Endodermal cell (in vitro differentiated cells): Measurements from ENCODE around the gene ETFA. TPM values are rescaled to one million over a fixed set of nuclear protein-coding genes. Genes with fewer than 3 reads are reported as not detected.

Experiments used
- DNase-seq: peaks from one replicate; pipeline ENCODE4 v3.0.0-alpha.2; 2017
- H3K27ac ChIP-seq: 2 replicates; pipeline ENCODE4 v1.5.1; 2013; ENCODE audit warnings: mild to moderate bottlenecking, low read depth, low read length, moderate library complexity
- H3K27me3 ChIP-seq: 2 replicates; pipeline ENCODE4 v1.6.1; 2013; ENCODE audit warnings: mild to moderate bottlenecking, low read length, moderate library complexity; ENCODE audit not compliant: insufficient read depth, control insufficient read depth, poor library complexity, severe bottlenecking
- H3K36me3 ChIP-seq: 2 replicates; pipeline ENCODE4 v1.7.0; 2013; ENCODE audit warnings: mild to moderate bottlenecking, low read length, moderate library complexity; ENCODE audit not compliant: control insufficient read depth, insufficient read depth
- H3K4me1 ChIP-seq: one replicate; pipeline ENCODE4 v1.7.0; 2013; ENCODE audit warnings: low read length; ENCODE audit not compliant: control insufficient read depth, insufficient read depth
- H3K4me3 ChIP-seq: 2 replicates; pipeline ENCODE4 v1.5.1; 2013; ENCODE audit warnings: mild to moderate bottlenecking, low read length, moderate library complexity
- H3K9ac ChIP-seq: 2 replicates; pipeline ENCODE4 v1.6.1; 2013; ENCODE audit warnings: mild to moderate bottlenecking, low read length, moderate library complexity; ENCODE audit not compliant: poor library complexity, severe bottlenecking; ENCODE audit errors: extremely low read depth
- H3K9me3 ChIP-seq: 2 replicates; pipeline ENCODE4 v1.6.1; 2013; ENCODE audit warnings: mild to moderate bottlenecking, low read length, moderate library complexity; ENCODE audit not compliant: control insufficient read depth
- H3K27ac Mint-ChIP-seq: 2 replicates; pipeline ENCODE4 v1.8.0; 2020; ENCODE audit warnings: mixed read lengths
- H3K27me3 Mint-ChIP-seq: 2 replicates; pipeline ENCODE4 v1.8.0; 2021; ENCODE audit warnings: mild to moderate bottlenecking, mixed read lengths; ENCODE audit not compliant: insufficient read depth
- H3K36me3 Mint-ChIP-seq: 2 replicates; pipeline ENCODE4 v1.8.0; 2020; ENCODE audit warnings: low read depth, mixed read lengths
- H3K4me1 Mint-ChIP-seq: 2 replicates; pipeline ENCODE4 v1.8.0; 2020; ENCODE audit warnings: mixed read lengths
- H3K4me3 Mint-ChIP-seq: 2 replicates; pipeline ENCODE4 v1.8.0; 2020; ENCODE audit warnings: mild to moderate bottlenecking, moderate library complexity, mixed read lengths
- H3K9me3 Mint-ChIP-seq: 2 replicates; pipeline ENCODE4 v1.8.0; 2020; ENCODE audit warnings: mild to moderate bottlenecking, mixed read lengths
- CTCF ChIP-seq: fragments of 200-600 bp; sonication (generic); conservative IDR thresholded peaks from 2 replicates; pipeline ENCODE4 v1.5.0; 2021; ENCODE audit warnings: antibody characterized with exemption, mild to moderate bottlenecking
- WGBS, 2 experiments: methylation state at CpG; one replicate each; pipeline versions ENCODE4 v1.1.5 to v1.1.7; 2013; ENCODE audit warnings: missing lambda C conversion rate in 2 of 2, mixed read lengths in 1 of 2; ENCODE audit not compliant: insufficient coverage in 1 of 2, insufficient read length in 1 of 2; 5-methylcytosine and 5-hydroxymethylcytosine counted together
- total RNA-seq, 2 donors: library from RNA; stranded (reverse); fragmentation: NEBNext Ultra II Directional in 1 of 2; extraction: Animal tissue kit (Norgen Biotek cat#: 25700) in 1 of 2; gene quantifications; 2 replicates in 1 of 2; 3 replicates in 1 of 2; pipeline ENCODE4 v1.2.1, GENCODE V29; 2021

The ETFA gene
- total RNA-seq, 2 donors from 2014 or later = 142 to 157 TPM

- no peak for DNase-seq
- Histone ChIP-seq H3K4me1 (no peaks in the 10 kb centered on the region), H3K4me3 (no peak overlapping the region), H3K9me3 (peaks cover 56% of the 10 kb centered on the region), H3K36me3 (peaks cover 77% of the 10 kb centered on the region), H3K27me3 (no peaks in the 10 kb centered on the region), H3K9ac (no peak overlapping the region), H3K27ac (no peak overlapping the region)
- no peak for TF ChIP-seq CTCF
- Mint-ChIP-seq H3K4me1 (peaks cover 2% of the 10 kb centered on the region), H3K36me3 (peaks cover 79% of the 10 kb centered on the region), H3K9me3 (peaks cover 48% of the 10 kb centered on the region), H3K27ac (no peak overlapping the region), H3K27me3 (no peaks in the 10 kb centered on the region), H3K4me3 (no peak overlapping the region)
- WGBS, 2 experiments = 94 to 97% methylated on average over 9 to 13 of the region's 13 CpGs
These were observed 51.9 kb downstream of the ETFA start for GRCh38 chr15:76259392-76259791.

DNA sequence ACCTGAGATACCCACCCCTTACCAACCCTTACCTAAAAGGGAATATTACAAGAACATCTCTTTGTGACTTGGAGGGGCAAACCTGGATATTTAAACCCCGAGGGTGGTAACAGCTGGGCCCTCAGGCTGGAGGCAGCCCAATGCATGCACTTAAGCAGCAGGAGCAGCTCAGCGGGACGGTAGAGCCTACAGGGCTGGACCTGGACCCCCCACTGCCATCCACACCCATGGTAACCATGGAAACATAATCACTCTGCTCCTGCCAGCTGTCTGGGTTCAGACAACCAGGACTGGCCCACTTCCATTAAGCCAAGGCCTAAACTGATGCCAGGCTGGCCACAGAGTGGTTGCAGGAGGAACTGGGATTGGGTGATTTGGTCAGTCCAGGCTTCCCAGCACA lies 52.8 kb downstream of the ETFA start:
- Histone ChIP-seq H3K4me1 (peaks cover 3% of the 10 kb centered on the region), H3K4me3 (no peak overlapping the region), H3K36me3 (peaks cover 68% of the 10 kb centered on the region), H3K27me3 (no peaks in the 10 kb centered on the region), H3K9ac (no peak overlapping the region), H3K27ac (no peak overlapping the region), H3K9me3 (peaks cover 47% of the 10 kb centered on the region)
- Mint-ChIP-seq H3K9me3 (peaks cover 39% of the 10 kb centered on the region), H3K36me3 (peaks cover 70% of the 10 kb centered on the region), H3K27me3 (no peaks in the 10 kb centered on the region), H3K27ac (no peak overlapping the region), H3K4me3 (no peak overlapping the region), H3K4me1 (peaks cover 11% of the 10 kb centered on the region)
- TF ChIP-seq CTCF = no peak
- 58 to 77% methylated on average over 2 to 3 of the region's 3 CpGs for WGBS, 2 experiments
- peak; percentile 38 for DNase-seq

GRCh38 chr15:76253691-76254473 lies 57.4 kb downstream of the ETFA start:
- Mint-ChIP-seq H3K36me3 (peaks cover 27% of the 10 kb centered on the region), H3K27me3 (no peaks in the 10 kb centered on the region), H3K9me3 (peaks cover 9% of the 10 kb centered on the region), H3K4me1 (peaks cover 23% of the 10 kb centered on the region), H3K27ac (no peak overlapping the region), H3K4me3 (no peak overlapping the region)
- Histone ChIP-seq H3K36me3 (peaks cover 29% of the 10 kb centered on the region), H3K27ac (no peak overlapping the region), H3K27me3 (no peaks in the 10 kb centered on the region), H3K9ac (no peak overlapping the region), H3K4me1 (peaks cover 9% of the 10 kb centered on the region), H3K4me3 (peak overlapping the region; percentile 9), H3K9me3 (peaks cover 24% of the 10 kb centered on the region)
- no peak for TF ChIP-seq CTCF
- DNase-seq = peak; percentile 60
- 37% methylated on average over 3 of the region's 3 CpGs; no CpG with 5 or more reads in 1 of the 2 experiments for WGBS, 2 experiments
